Kidney epithelial cell (primary cell): Measurements from ENCODE around the gene PKNOX2. TPM values are rescaled to one million over a fixed set of nuclear protein-coding genes. Genes with fewer than 3 reads are reported as not detected.

Experiments
- DNase-seq: peaks from one replicate; pipeline ENCODE4 v3.0.0-alpha.2; 2010; ENCODE audit warnings: low read depth
- H3K27me3 ChIP-seq: 2 replicates; pipeline ENCODE4 v1.6.0; 2011; ENCODE audit warnings: low read length; ENCODE audit not compliant: control insufficient read depth, insufficient read depth
- H3K36me3 ChIP-seq: 2 replicates; pipeline ENCODE4 v1.5.1; 2011; ENCODE audit warnings: low read length; ENCODE audit not compliant: control insufficient read depth, insufficient read depth
- H3K4me3 ChIP-seq: 2 replicates; pipeline ENCODE4 v1.5.1; 2011; ENCODE audit warnings: low read depth, mild to moderate bottlenecking, control low read depth, low read length
- CTCF ChIP-seq: IDR thresholded peaks from 2 replicates; pipeline ENCODE4 v1.5.1; 2011; ENCODE audit warnings: mild to moderate bottlenecking, moderate library complexity, low read length, control low read depth, inconsistent platforms; ENCODE audit not compliant: insufficient read depth, poor library complexity, severe bottlenecking
- total RNA-seq: library from RNA; depleted of rRNA; stranded (reverse); fragments of >200 nt; gene quantifications from 2 replicates; pipeline ENCODE4 v1.2.3, GENCODE V29; 2015

PKNOX2 gene
- total RNA-seq, 1 donor from 2014 or later = 0.42 TPM

- H3K4me3 ChIP-seq = no peak overlapping the region
- peaks cover 32% of the 10 kb centered on the region for H3K27me3 ChIP-seq
- no peaks in the 10 kb centered on the region for H3K36me3 ChIP-seq
- no peak for DNase-seq
- no peak for TF ChIP-seq CTCF
Measured at GRCh38 chr11:125375146-125375545, 210.6 kb downstream of the PKNOX2 start.

GRCh38 chr11:125376117-125376516, 211.6 kb downstream of the PKNOX2 start:
- H3K27me3 ChIP-seq = peaks cover 33% of the 10 kb centered on the region
- H3K36me3 ChIP-seq = no peaks in the 10 kb centered on the region
- DNase-seq = no peak
- H3K4me3 ChIP-seq = no peak overlapping the region
- TF ChIP-seq CTCF = no peak

- no peak overlapping the region for H3K4me3 ChIP-seq
- H3K27me3 ChIP-seq = peaks cover 35% of the 10 kb centered on the region
- TF ChIP-seq CTCF = no peak
- no peak for DNase-seq
- H3K36me3 ChIP-seq = no peaks in the 10 kb centered on the region
Measured at GRCh38 chr11:125376856-125377255, 212.3 kb downstream of the PKNOX2 start.

GRCh38 chr11:125378083-125378482, 213.5 kb downstream of the PKNOX2 start:
- DNase-seq = no peak
- H3K4me3 ChIP-seq = no peak overlapping the region
- no peak for TF ChIP-seq CTCF

GRCh38 chr11:125378571-125378970, 214.0 kb downstream of the PKNOX2 start:
- Histone ChIP-seq H3K4me3 (no peak overlapping the region), H3K27me3 (peaks cover 45% of the 10 kb centered on the region), H3K36me3 (no peaks in the 10 kb centered on the region)
- TF ChIP-seq CTCF = no peak
- no peak for DNase-seq

More at GRCh38 chr11:125378083-125378482, 213.5 kb downstream of the PKNOX2 start:
- peaks cover 44% of the 10 kb centered on the region for H3K27me3 ChIP-seq
- H3K36me3 ChIP-seq = no peaks in the 10 kb centered on the region

GRCh38 chr11:125379565-125379964, 215.0 kb downstream of the PKNOX2 start:
- Histone ChIP-seq H3K27me3 (peaks cover 45% of the 10 kb centered on the region), H3K36me3 (no peaks in the 10 kb centered on the region), H3K4me3 (no peak overlapping the region)
- no peak for DNase-seq
- TF ChIP-seq CTCF = no peak
